SU-DHL-6 (cell line): Measurements from ENCODE around the gene TTI1.

ENCODE experiments used
- CTCF ChIP-seq: fragments of 200-600 bp; sonication (generic); IDR thresholded peaks from one replicate; pipeline ENCODE4 v1.5.1; 2017; ENCODE audit warnings: antibody characterized with exemption, mild to moderate bottlenecking, low read length, moderate library complexity; ENCODE audit not compliant: insufficient read depth, poor library complexity, severe bottlenecking
- EZH2phosphoT487 ChIP-seq: fragments of 200-600 bp; sonication (generic), shearing (Covaris generic); conservative IDR thresholded peaks from 2 replicates; pipeline ENCODE4 v1.6.1; 2018; ENCODE audit warnings: mild to moderate bottlenecking, antibody characterized with exemption, low read length, moderate library complexity, mixed read lengths

GRCh38 chr20:37969949-37970855 lies 63.1 kb downstream of the TTI1 start:
- TF ChIP-seq CTCF: no peak
- TF ChIP-seq EZH2phosphoT487: no peak
